Esophagus squamous epithelium (tissue), 5 donors: ENCODE data around the gene SLC37A3. TPM values are rescaled to one million over a fixed set of nuclear protein-coding genes. Genes with fewer than 3 reads are reported as not detected.
"Not testable (repeated sequence)": the region's sequence is repeated elsewhere in the genome, so short reads cannot be mapped to it uniquely, and the experiment has no call there.

ENCODE experiments used
- DNase-seq: peaks from one replicate; lab custom pipeline; 2025; lab: John Stamatoyannopoulos, UW
- H3K27ac ChIP-seq, 4 donors: fragments of 200-600 bp; sonication (generic); one replicate each; pipeline ENCODE4 v1.5.1; 2016 to 2019; ENCODE audit warnings: mild to moderate bottlenecking in 1 of 4
- H3K27me3 ChIP-seq, 4 donors: fragments of 200-600 bp; sonication (generic); 1 replicate in 3 of 4; 2 replicates in 1 of 4; pipeline versions ENCODE4 v1.5.1 to v1.6.0; 2017 to 2021; ENCODE audit warnings: antibody characterized with exemption in 1 of 4
- H3K36me3 ChIP-seq, 3 donors: fragments of 200-600 bp; sonication (generic); one replicate each; pipeline ENCODE4 v1.5.1; 2016 to 2019
- H3K4me1 ChIP-seq, 3 donors: fragments of 200-600 bp; sonication (generic); one replicate each; pipeline ENCODE4 v1.5.1; 2017 to 2019
- H3K4me3 ChIP-seq, 4 donors: fragments of 200-600 bp; sonication (generic); 1 replicate in 3 of 4; 2 replicates in 1 of 4; pipeline ENCODE4 v1.5.1; 2016 to 2019; ENCODE audit warnings: mild to moderate bottlenecking in 2 of 4, moderate library complexity in 1 of 4
- H3K9me3 ChIP-seq, 3 donors: fragments of 200-600 bp; sonication (generic); one replicate each; pipeline ENCODE4 v1.5.1; 2016 to 2019
- CTCF ChIP-seq, 6 experiments: fragments of 450-650 bp in 4 of 6; fragments of 200-600 bp in 2 of 6; sonication (generic) in 2 of 6; IDR thresholded peaks; one replicate each; pipeline ENCODE4 v1.5.1; 2016 to 2019; ENCODE audit warnings: antibody characterized with exemption in 6 of 6, mild to moderate bottlenecking in 4 of 6, moderate library complexity in 4 of 6
- POLR2A ChIP-seq, 4 donors: fragments of 450-650 bp; IDR thresholded peaks; one replicate each; pipeline ENCODE4 v1.6.1; 2017; ENCODE audit warnings: antibody characterized with exemption in 4 of 4, mild to moderate bottlenecking in 4 of 4, moderate library complexity in 3 of 4
- WGBS, 2 donors: methylation state at CpG; one replicate each; pipeline ENCODE4 v1.1.5; 2018; 5-methylcytosine and 5-hydroxymethylcytosine counted together
- intact Hi-C: fragments of 100-400 bp; cut with DNase I; formaldehyde crosslinking; loops from one replicate; pipeline ENCODE4 v1.15.0; 2022
- total RNA-seq, 4 donors: library from RNA; depleted of rRNA; stranded (reverse); fragments of >200 nt; gene quantifications; one replicate each; pipeline ENCODE4 v1.1.0, GENCODE V29; 2016
- donor health status: DM: yes; HTN: yes; CAD: no.

The SLC37A3 gene
- total RNA-seq, 4 donors from 2014 or later, result 17.8 to 44.4 (median 20.9) TPM

- Histone ChIP-seq H3K4me1 (no peaks in the 10 kb centered on the region), H3K27ac (no peak overlapping the region), H3K9me3 (no peaks in the 10 kb centered on the region), H3K4me3 (no peak overlapping the region), H3K27me3 (no peaks in the 10 kb centered on the region), H3K36me3 (no peaks in the 10 kb centered on the region)
- no peak for TF ChIP-seq POLR2A (IDR thresholded peaks at IDR 0.05)
- no peak for TF ChIP-seq CTCF (IDR thresholded peaks at IDR 0.05)
- WGBS, 2 donors, result 74 to 86% methylated on average over 10 to 12 of the region's 12 CpGs
- intact Hi-C loops, result no loop called here
- DNase-seq, result no peak
Observed at GRCh38 chr7:140425718-140426117, 27.4 kb upstream of the SLC37A3 start.

GRCh38 chr7:140423501-140423900 lies 25.2 kb upstream of the SLC37A3 start:
- Histone ChIP-seq H3K27ac (no peak overlapping the region), H3K27me3 (no peaks in the 10 kb centered on the region), H3K36me3 (no peaks in the 10 kb centered on the region), H3K4me1 (no peaks in the 10 kb centered on the region), H3K9me3 (no peaks in the 10 kb centered on the region), H3K4me3 (no peak overlapping the region)
- intact Hi-C loops, result no loop called here
- no peak for DNase-seq
- no peak for TF ChIP-seq CTCF (IDR thresholded peaks at IDR 0.05)
- TF ChIP-seq POLR2A (IDR thresholded peaks at IDR 0.05), result no peak
- 83 to 93% methylated on average over 3 of the region's 3 CpGs for WGBS, 2 donors

- no peak overlapping the region for H3K4me3 ChIP-seq
- WGBS, 2 donors, result 83 to 95% methylated on average over 2 of the region's 2 CpGs
- no peak for TF ChIP-seq POLR2A (IDR thresholded peaks at IDR 0.05)
- TF ChIP-seq CTCF (IDR thresholded peaks at IDR 0.05), result no peak
Observed at GRCh38 chr7:140421521-140421920, 23.2 kb upstream of the SLC37A3 start.

GRCh38 chr7:140418653-140419052 lies 20.3 kb upstream of the SLC37A3 start:
- H3K9me3 ChIP-seq, result no peaks in the 10 kb centered on the region
- H3K4me1 ChIP-seq, result no peaks in the 10 kb centered on the region
- no peak for DNase-seq
- H3K27ac ChIP-seq, result no peak overlapping the region
- intact Hi-C loops, result no loop called here
- no peaks in the 10 kb centered on the region for H3K36me3 ChIP-seq
- no peaks in the 10 kb centered on the region for H3K27me3 ChIP-seq
- H3K4me3 ChIP-seq, result no peak overlapping the region
- WGBS, 2 donors, result 83 to 96% methylated on average over 4 of the region's 4 CpGs
- TF ChIP-seq POLR2A (IDR thresholded peaks at IDR 0.05) (no peak), CTCF (IDR thresholded peaks at IDR 0.05) (no peak)

More at GRCh38 chr7:140421521-140421920, 23.2 kb upstream of the SLC37A3 start:
- Histone ChIP-seq H3K36me3 (no peaks in the 10 kb centered on the region), H3K4me1 (no peaks in the 10 kb centered on the region), H3K27me3 (no peaks in the 10 kb centered on the region), H3K9me3 (no peaks in the 10 kb centered on the region), H3K27ac (no peak overlapping the region)
- DNase-seq, result no peak
- intact Hi-C loops, result no loop called here

GRCh38 chr7:140418156-140418472 lies 19.8 kb upstream of the SLC37A3 start:
- H3K27ac ChIP-seq, H3K36me3 ChIP-seq, H3K27me3 ChIP-seq, H3K9me3 ChIP-seq, H3K4me1 ChIP-seq, intact Hi-C loops, H3K4me3 ChIP-seq, DNase-seq: not testable (repeated sequence)
- 80 to 88% methylated on average over 4 to 5 of the region's 5 CpGs for WGBS, 2 donors
